Endothelial cell of umbilical vein (primary cell): Measurements from ENCODE around the gene RNF145. TPM values are rescaled to one million over a fixed set of nuclear protein-coding genes. Genes with fewer than 3 reads are reported as not detected.

ENCODE experiments used
- BruUV-seq: library from RNA; stranded (reverse); fragments of 400-500 nt; replicated peaks from 2 replicates; lab custom pipeline; 2021; lab: Mats Ljungman, UMichigan
- CTCF ChIA-PET: fragments of 300-600, 350-600 bp; sonication (Branson Sonifier 250); formaldehyde crosslinking; loops from one replicate; lab custom pipeline; 2021; ENCODE audit warnings: antibody characterized with exemption, inconsistent platforms; lab: Charles Lee
- POLR2A ChIA-PET: fragments of 300-600, 350-600 bp; sonication (Branson Sonifier 250); formaldehyde crosslinking; loops from one replicate; lab custom pipeline; 2021; ENCODE audit warnings: antibody characterized with exemption, inconsistent platforms; lab: Charles Lee
- DNase-seq: peaks from one replicate; pipeline ENCODE4 v3.0.0-alpha.2; 2011; ENCODE audit warnings: low read depth, low spot score
- FAIRE-seq: peaks from 2 replicates; lab custom pipeline; 2011; peaks lifted over from hg19 to GRCh38; lab: Jason Lieb, UNC
- H2AFZ ChIP-seq: 2 replicates; pipeline ENCODE4 v1.6.0; 2012; ENCODE audit warnings: low read depth, low read length, control low read depth, inconsistent platforms
- H3K27ac ChIP-seq: 2 replicates; pipeline ENCODE4 v1.5.1; 2011; ENCODE audit warnings: low read depth, mild to moderate bottlenecking, control low read depth, low read length, moderate library complexity; ENCODE audit not compliant: insufficient read depth
- H3K27me3 ChIP-seq, 2 experiments: 2 replicates each; pipeline versions ENCODE4 v1.6.0 to v1.6.1; 2011; ENCODE audit warnings: low read length in 2 of 2, mixed read lengths in 1 of 2; ENCODE audit not compliant: control insufficient read depth in 2 of 2, insufficient read depth in 2 of 2
- H3K36me3 ChIP-seq, 2 experiments: 2 replicates in 1 of 2; 3 replicates in 1 of 2; pipeline ENCODE4 v1.5.1; 2011; ENCODE audit warnings: low read length in 2 of 2, mild to moderate bottlenecking in 1 of 2, moderate library complexity in 1 of 2; ENCODE audit not compliant: control insufficient read depth in 2 of 2, insufficient read depth in 2 of 2; ENCODE audit errors: extremely low read depth in 1 of 2
- H3K4me1 ChIP-seq: 3 replicates; pipeline ENCODE4 v1.5.1; 2011; ENCODE audit warnings: mild to moderate bottlenecking, low read length; ENCODE audit not compliant: control insufficient read depth, insufficient read depth; ENCODE audit errors: extremely low read depth
- H3K4me2 ChIP-seq: 2 replicates; pipeline ENCODE4 v1.6.1; 2011; ENCODE audit warnings: low read length, control low read depth, mixed read lengths; ENCODE audit not compliant: insufficient read depth
- H3K4me3 ChIP-seq, 3 experiments: fragments of 200-600 bp in 1 of 3; sonication (generic), shearing (Covaris generic) in 1 of 3; replicated peaks in 1 of 3; 2 replicates each; pipeline ENCODE4 v1.5.1; 2011 to 2016; ENCODE audit warnings: control low read depth in 3 of 3, low read length in 3 of 3, mild to moderate bottlenecking in 2 of 3, inconsistent platforms in 1 of 3, low read depth in 1 of 3, moderate library complexity in 1 of 3; ENCODE audit not compliant: insufficient read depth in 1 of 3
- H3K79me2 ChIP-seq: 2 replicates; pipeline ENCODE4 v1.6.0; 2012; ENCODE audit warnings: low read length, inconsistent platforms; ENCODE audit not compliant: control insufficient read depth, insufficient read depth
- H3K9ac ChIP-seq: replicated peaks from 2 replicates; pipeline ENCODE3; 2011; ENCODE audit warnings: low read length, control low read depth; ENCODE audit not compliant: insufficient read depth; ENCODE audit errors: extremely low read depth
- H3K9me1 ChIP-seq: replicated peaks from 3 replicates; pipeline ENCODE4 v1.6.0; 2011; ENCODE audit warnings: mild to moderate bottlenecking, low read length; ENCODE audit not compliant: control insufficient read depth, insufficient read depth; ENCODE audit errors: extremely low read depth
- H3K9me3 ChIP-seq: replicated peaks from 2 replicates; pipeline ENCODE4 v1.5.1; 2012; ENCODE audit warnings: low read length, inconsistent platforms; ENCODE audit not compliant: control insufficient read depth, insufficient read depth
- H4K20me1 ChIP-seq: replicated peaks from 2 replicates; pipeline ENCODE3; 2011; ENCODE audit warnings: mild to moderate bottlenecking, low read length; ENCODE audit not compliant: control insufficient read depth, insufficient read depth; ENCODE audit errors: extremely low read depth
- CTCF ChIP-seq, 2 donors: IDR thresholded peaks; 1 replicate in 1 of 2; 2 replicates in 1 of 2; pipeline ENCODE4 v1.5.1; 2011; ENCODE audit warnings: low read length in 2 of 2, mild to moderate bottlenecking in 2 of 2, moderate library complexity in 2 of 2, control low read depth in 1 of 2, inconsistent platforms in 1 of 2, low read depth in 1 of 2; ENCODE audit not compliant: insufficient read depth in 1 of 2; ENCODE audit errors: extremely low read depth in 1 of 2
- EZH2 ChIP-seq: IDR thresholded peaks from 2 replicates; pipeline ENCODE4 v1.6.1; 2012; ENCODE audit warnings: borderline replicate concordance, low read depth, mild to moderate bottlenecking, moderate library complexity, low read length, inconsistent platforms; ENCODE audit not compliant: severe bottlenecking
- FOS ChIP-seq: IDR thresholded peaks from 2 replicates; pipeline ENCODE4 v1.6.1; 2011; ENCODE audit warnings: mild to moderate bottlenecking, low read length, moderate library complexity, borderline replicate concordance; ENCODE audit not compliant: insufficient read depth
- GATA2 ChIP-seq: IDR thresholded peaks from 2 replicates; pipeline ENCODE4 v1.7.0; 2011; ENCODE audit warnings: low read depth, mild to moderate bottlenecking, moderate library complexity, mixed read lengths, low read length; ENCODE audit not compliant: insufficient read length, insufficient read depth
- JUN ChIP-seq: IDR thresholded peaks from 2 replicates; pipeline ENCODE4 v1.6.1; 2011; ENCODE audit warnings: borderline replicate concordance, low read depth; ENCODE audit not compliant: insufficient read length, insufficient read depth
- MAX ChIP-seq: IDR thresholded peaks from 2 replicates; pipeline ENCODE4 v1.6.1; 2011; ENCODE audit not compliant: insufficient read depth, insufficient read length
- MYC ChIP-seq: IDR thresholded peaks from one replicate; pipeline ENCODE4 v1.6.1; 2011; ENCODE audit warnings: mild to moderate bottlenecking, low read depth, low read length
- POLR2A ChIP-seq: IDR thresholded peaks from 2 replicates; pipeline ENCODE4 v1.6.1; 2012; ENCODE audit warnings: low read depth, mild to moderate bottlenecking, control low read depth, low read length
- POLR2AphosphoS5 ChIP-seq: IDR thresholded peaks from 2 replicates; pipeline ENCODE4 v1.6.1; 2012; ENCODE audit warnings: low read depth, mild to moderate bottlenecking, control low read depth, low read length, moderate library complexity; ENCODE audit not compliant: insufficient read depth
- dilution Hi-C: fragments of 300-500 bp; cut with MboI; formaldehyde crosslinking; loops from one replicate; pipeline ENCODE4 v1.15.0; 2019; ENCODE audit warnings: low sequenced_read_pairs; ENCODE audit not compliant: extremely low pct_ligation_motif_present
- intact Hi-C: fragments of 100-400 bp; cut with micrococcal nuclease; formaldehyde crosslinking; loops from one replicate; pipeline ENCODE4 v1.10.0; 2022
- polyA plus RNA-seq, 4 experiments: library from polyadenylated mRNA; depleted of rRNA in 3 of 4; stranded (reverse) in 3 of 4; unstranded in 1 of 4; fragments of >200 nt; gene quantifications; 2 replicates each; pipeline versions ENCODE4 v1.2.1 to v1.2.3, GENCODE V29; 2011 to 2012; ENCODE audit warnings: missing spikeins in 1 of 4
- total RNA-seq: library from RNA; stranded (reverse); gene quantifications from 2 replicates; pipeline ENCODE4 v1.2.3, GENCODE V29; 2021

The RNF145 gene
- total and polyA plus RNA-seq, 2 donors (not counting 3 experiments of a cell fraction or from before 2014, with no cell fraction given) = 39.4 to 62.3 TPM

GRCh38 chr5:159131951-159132350 is 77.4 kb downstream of the RNF145 start:
- H3K4me3 ChIP-seq = no peak overlapping the region
- peaks cover 2 to 9% of the 10 kb centered on the region in 2 experiments for H3K27me3 ChIP-seq
- dilution Hi-C loops = loop anchor here (25.0 kb wide), 1 partner anchor 420 kb away; no protein-coding TSS in a partner anchor
- no peaks in the 10 kb centered on the region for H3K79me2 ChIP-seq
- no peak overlapping the region for H3K27ac ChIP-seq
- TF ChIP-seq MYC (no peak), EZH2 (no peak), MAX (no peak), GATA2 (no peak), CTCF (IDR thresholded peaks at IDR 0.05; ENCODE audit: extremely low read depth in 1 of 2, insufficient read depth in 1 of 2, low read depth in 1 of 2, low read length in 2 of 2) (no peak), FOS (no peak), JUN (no peak), POLR2AphosphoS5 (no peak), POLR2A (no peak)
- intact Hi-C loops = loop anchor here (5.0 kb wide), 2 partner anchors 1135 to 1185 kb away; no protein-coding TSS in a partner anchor
- H3K4me1 ChIP-seq = no peaks in the 10 kb centered on the region
- H2AFZ ChIP-seq = no peak overlapping the region
- no peak overlapping the region for H3K4me2 ChIP-seq
- ChIA-PET POLR2A (no interaction called here), CTCF (interaction anchor here (0.7 to 4.4 kb wide), 17 partner anchors 8 to 1370 kb away, joined by 3 to 40 read pairs (median 5); partner anchors contain the start of gene EBF1)
- FAIRE-seq (no peak), DNase-seq (no peak)
- no peaks in the 10 kb centered on the region for H3K9me3 ChIP-seq
- no peaks in the 10 kb centered on the region for H3K9me1 ChIP-seq
- H4K20me1 ChIP-seq = no peaks in the 10 kb centered on the region
- H3K9ac ChIP-seq = no peak overlapping the region
- no peaks in the 10 kb centered on the region for H3K36me3 ChIP-seq
- no TSS peak for BruUV-seq
